GM19395 (cell line): ENCODE measurements around the gene B3GALT6.

Source experiments
- ATAC-seq: cut with Tn5 transposase; IDR thresholded peaks from one replicate; pipeline ENCODE4 v1.9.1; 2021; ENCODE audit warnings: mild to moderate bottlenecking, moderate library complexity; ENCODE audit not compliant: unreplicated experiment

Gene B3GALT6

GRCh38 chr1:1259540-1259939, 27.5 kb downstream of the B3GALT6 start:
- ATAC-seq, result no peak

DNA sequence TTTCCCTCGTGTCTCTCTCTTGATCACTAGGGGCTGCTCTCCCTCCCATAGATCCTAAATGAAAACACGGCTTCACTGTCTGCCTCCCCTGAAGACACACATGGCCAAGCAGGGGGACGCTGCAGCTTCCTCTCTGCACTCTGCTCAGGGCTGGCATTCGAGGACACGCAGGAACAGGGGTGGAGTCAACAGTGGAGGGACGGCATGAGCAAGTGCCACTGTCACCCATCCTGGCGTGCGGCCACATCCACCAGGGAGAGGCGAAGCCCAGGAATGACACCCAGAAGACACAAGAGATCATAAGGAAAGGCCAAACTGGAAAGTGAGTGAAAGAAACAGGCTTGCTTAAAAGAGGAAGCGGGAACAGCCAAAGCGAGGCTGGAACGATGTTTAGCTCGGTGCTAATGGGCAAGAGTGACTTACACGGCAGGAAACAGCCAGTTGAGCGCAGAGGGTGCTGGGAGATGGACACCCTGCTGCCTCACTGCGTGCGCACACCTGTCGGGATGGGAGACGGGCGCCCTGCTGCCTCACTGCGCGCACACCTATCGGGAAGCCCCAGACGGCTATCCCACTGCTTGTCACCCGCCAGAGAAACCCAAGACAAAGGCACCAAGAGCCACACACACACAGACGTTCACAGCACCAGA, 28.0 kb downstream of the B3GALT6 start:
- ATAC-seq, result no peak

DNA sequence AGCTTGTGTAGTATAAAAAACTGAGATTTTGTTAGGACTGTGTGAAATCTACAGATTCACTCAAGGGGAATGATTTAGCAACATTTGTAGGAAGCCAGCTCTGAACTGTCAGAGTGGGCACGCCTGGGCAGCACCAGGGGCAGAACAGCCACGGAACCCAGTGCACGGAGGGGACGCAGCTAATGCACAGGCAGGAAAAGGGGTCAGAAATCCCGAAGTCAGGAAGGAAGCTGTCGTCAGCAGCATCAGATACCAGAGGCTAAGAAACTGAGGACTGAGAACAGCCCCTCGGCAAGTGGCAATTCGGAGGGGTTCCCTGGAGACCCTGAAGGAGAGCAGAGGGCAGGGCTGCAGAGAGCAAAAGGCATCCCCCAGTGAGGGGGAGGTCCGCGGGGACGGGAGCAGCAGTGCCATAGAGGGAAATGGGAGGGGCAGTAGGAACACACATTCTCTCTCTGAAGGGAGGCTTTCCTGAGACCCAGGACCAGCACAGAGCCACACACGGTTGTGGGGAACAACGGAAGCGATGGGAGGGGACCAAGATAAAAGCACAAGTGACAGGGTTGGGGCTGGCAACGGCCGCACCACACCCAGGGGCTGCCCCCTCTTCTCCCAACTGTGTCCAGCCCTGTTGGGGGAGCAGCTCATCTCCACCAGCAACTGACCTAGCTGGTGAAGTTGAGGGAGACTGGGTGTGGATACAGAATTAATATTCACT, 29.0 kb downstream of the B3GALT6 start:
- no peak for ATAC-seq

- no peak for ATAC-seq
These were observed 30.0 kb downstream of the B3GALT6 start for GRCh38 chr1:1262071-1262470.

DNA sequence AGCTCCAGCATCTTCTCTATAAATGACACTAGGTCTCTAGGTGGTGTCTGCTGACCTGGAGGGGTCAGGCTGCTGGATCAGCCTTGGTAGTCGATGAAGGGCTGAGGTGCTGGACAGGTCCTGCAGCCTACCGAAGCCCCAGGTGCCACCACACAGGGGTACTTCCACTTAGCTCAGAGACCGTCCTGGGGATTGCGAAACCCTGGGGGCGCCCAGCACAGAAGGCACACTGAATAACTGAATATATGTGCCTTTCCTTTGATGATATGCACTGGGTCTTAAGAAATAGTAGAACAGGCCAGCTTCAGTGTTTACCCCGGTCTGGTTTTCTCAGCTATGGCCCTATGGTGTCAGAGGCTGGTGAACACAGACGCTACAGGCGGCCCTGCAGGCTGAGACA, 30.7 kb downstream of the B3GALT6 start:
- no peak for ATAC-seq

- ATAC-seq, result no peak
These were observed 32.0 kb downstream of the B3GALT6 start for GRCh38 chr1:1264026-1264425.

DNA sequence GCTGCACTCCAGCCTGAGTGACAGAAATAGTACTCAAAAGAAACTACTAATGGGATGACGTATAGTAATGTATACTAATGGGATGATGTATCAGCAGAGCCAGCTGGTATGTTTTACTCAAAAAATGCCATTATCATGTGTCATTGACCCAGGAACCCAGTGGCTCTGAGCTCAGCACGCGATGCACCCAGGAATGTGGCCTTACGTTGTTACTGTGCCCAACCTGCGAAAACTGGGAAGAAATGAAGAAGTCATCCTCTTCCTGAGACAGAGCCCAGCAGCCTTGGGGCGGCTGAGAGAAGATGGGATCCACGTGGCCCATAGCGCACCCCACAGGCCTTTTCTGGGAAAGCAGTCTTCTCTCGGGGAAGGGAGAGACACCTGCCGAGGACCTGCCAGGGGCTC, 32.8 kb downstream of the B3GALT6 start:
- no peak for ATAC-seq

- no peak for ATAC-seq
These were observed 35.6 kb downstream of the B3GALT6 start for GRCh38 chr1:1267488-1268283.

- no peak for ATAC-seq
These were observed 36.2 kb downstream of the B3GALT6 start for GRCh38 chr1:1268284-1268682.

DNA sequence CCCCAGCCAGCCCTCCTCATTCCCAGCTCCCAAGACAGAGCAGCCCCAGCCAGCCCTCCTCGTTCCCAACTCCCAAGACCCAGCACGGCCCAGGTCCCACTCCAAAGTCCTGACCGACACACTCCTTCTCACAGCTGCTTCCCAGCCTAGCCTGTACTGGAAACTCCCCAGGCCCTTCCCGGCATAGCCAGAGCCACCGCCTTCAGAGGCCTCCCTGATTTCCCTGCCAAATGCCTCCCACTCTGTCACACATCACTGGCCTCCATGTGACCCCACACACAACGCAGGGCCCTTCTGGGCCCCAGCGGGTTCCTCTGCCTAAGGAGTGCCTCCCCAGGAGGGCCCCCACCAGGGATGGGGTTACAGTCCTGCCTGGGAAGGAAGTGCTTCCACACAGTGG, 38.8 kb downstream of the B3GALT6 start:
- no peak for ATAC-seq

- ATAC-seq, result peak; percentile 19
These were observed 40.5 kb downstream of the B3GALT6 start for GRCh38 chr1:1272341-1273208.

- ATAC-seq, result peak; percentile 19
These were observed 41.1 kb downstream of the B3GALT6 start for GRCh38 chr1:1273209-1273511.

DNA sequence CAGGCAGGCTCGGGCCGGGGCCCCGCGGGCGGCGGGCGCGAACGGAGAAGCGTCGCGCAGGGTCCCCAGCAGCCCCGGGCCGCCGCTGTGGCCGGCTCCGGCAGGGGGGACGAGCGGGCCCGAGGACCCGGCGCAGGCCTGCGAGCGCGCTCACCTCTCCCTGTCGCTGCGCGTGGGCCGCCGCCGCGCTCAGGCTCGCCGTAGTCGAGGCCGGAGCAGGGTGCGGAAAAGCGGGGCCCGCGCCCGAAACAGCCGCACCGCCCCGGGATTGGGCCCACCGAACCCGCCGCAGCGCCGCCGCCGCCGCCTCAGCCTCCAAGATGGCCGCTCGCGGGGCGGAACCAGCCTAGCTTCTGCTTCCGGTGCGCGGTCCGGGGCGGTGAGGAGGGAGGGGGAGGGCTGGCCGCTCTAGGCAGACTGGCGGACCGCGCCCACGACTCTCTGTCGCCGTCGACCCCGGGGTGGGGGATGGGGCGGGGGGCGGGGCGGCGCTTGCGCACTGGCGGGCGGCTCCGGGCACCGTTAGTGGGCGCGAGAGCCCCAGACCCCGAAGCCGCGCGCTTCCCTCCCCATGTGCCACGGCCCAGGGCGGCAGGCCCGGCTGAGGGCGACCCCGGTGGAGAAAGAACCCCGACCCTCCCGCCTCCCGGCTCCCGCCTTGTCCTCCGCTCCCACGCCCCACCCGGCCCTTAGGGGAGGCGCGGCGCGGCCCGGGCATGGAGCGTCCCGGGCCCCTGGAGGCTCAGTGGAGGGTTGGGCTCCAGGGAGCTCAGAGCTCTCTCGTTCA, 41.7 kb downstream of the B3GALT6 start, which contains the start of gene UBE2J2:
Gene UBE2J2 (minus strand): TSS at position 343 of the 787 bp plus-strand sequence. CDS start 5,862 bp downstream, outside the sequence.
- peak; percentile 68 for ATAC-seq

DNA sequence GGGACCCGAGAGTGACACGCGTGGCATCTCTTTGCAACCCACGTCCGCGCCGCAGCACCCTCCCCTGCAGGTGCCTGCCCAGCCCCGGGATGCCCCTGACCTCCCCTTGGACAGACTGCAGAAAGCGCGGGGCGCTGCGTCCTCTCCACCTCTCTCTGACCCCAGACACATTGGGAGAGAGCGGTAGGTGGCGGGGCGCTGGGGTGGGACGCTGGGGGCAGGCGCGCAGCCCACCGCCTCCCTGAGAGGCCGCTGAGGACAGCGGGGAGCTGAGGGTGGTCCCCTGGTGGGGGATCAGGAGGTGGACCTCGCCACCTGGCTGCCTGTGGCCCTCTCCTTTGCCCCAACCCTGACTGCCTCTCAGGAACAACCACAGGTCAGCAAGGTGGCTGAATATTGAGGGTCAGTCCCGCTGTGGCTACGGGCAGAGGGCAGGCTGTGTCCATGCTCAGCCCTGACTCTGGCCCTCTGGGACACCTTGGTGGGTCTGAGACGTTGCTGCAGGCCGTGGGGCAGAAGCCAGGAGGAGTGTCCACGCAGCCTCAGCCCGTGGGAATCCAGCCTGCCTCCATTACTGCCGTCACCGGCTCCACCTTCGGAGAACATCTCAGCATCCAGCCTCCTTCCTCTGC, 42.4 kb downstream of the B3GALT6 start:
- ATAC-seq, result peak; percentile 31

GRCh38 chr1:1274931-1275431, 42.9 kb downstream of the B3GALT6 start:
- ATAC-seq, result no peak

DNA sequence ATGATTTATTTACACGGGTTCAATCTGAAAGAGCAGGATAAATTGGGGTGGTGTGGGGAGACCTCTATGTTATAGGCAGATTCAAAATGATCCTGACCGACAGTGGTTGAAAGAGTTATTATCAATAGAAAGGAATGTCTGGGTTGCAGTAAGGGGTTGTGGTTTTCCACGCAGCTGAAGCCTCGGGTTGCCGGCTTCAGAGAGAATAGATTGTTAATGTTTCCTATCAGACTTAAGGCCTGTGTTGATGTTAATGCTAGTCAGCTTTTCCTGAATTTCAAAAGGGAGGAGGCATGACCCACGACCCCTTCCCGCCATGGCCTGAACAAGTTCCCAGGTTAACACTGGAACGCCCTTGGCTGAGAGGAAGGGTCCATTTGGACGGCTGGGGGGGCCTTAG, 43.8 kb downstream of the B3GALT6 start:
- no peak for ATAC-seq

- ATAC-seq, result no peak
These were observed 46.6 kb downstream of the B3GALT6 start for GRCh38 chr1:1278620-1279019.

DNA sequence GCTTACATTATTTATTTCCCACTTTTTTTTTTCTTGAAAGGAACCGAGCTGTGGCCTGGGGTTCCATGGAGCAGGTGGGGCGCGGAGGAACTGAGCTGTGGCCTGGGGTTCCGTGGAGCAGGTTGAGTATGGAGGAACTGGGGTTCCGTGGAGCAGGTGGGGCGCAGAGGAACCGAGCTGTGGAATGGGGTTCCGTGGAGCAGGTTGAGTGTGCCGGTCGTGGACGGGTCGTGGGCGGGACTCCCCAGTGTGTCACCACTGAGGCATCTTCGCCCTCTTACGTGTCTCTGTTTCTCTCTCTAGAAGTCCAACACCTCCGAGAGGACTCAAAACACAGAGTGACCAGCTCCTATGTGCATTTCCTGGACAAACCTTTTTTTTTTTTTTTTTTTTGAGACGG, 47.0 kb downstream of the B3GALT6 start:
- ATAC-seq, result no peak

DNA sequence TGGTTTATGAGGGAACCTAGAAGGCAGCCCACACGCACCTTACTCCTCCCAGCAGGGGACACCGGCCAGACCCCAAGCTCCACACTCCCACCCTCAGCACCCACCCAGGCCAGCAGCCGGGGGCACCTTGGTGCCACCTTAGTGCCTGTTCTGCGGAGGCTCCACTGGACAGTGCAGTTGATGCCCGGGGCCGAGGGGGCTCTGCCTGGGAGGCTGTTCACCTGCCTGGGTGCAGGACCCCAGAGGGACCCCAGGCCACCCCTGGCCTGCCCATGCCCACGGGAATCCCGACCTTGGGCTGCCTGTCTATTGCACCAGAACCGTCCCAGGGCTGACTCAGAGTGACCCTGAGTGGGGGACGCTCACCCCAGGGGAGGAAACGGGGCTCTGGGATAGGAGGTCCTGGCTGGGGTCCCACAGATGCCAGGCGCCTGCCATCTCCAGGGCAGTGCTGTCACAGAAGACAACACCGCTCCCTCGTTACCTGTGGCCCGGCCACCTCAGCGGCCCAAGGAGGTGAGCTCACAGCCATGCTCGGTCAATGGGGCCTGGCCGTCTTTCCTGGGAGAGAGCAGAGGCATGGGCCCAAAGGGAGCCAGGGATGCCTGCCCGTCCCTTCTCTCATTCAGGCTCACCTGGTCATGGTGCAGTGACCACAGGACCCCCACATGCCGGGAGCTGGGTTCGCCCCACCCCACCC, 48.9 kb downstream of the B3GALT6 start:
- ATAC-seq, result no peak
